ENCODE results near the gene PPP2R5C. TPM values are rescaled to one million over a fixed set of nuclear protein-coding genes. Genes with fewer than 3 reads are reported as not detected.
A peak's percentile ranks its signal among the peaks of the same experiment; 100 is the strongest.

Gene PPP2R5C
- total RNA-seq, 1 donor from 2014 or later: 135 TPM

- DNase-seq (ENCODE audit: low spot score): no peak
Observed at GRCh38 chr14:101813833-101814232, 52.3 kb downstream of the PPP2R5C start.

- DNase-seq (ENCODE audit: low spot score): no peak
Observed at GRCh38 chr14:101814934-101815333, 53.4 kb downstream of the PPP2R5C start.

- DNase-seq (ENCODE audit: low spot score): no peak
Observed at GRCh38 chr14:101815994-101816393, 54.5 kb downstream of the PPP2R5C start.

DNA sequence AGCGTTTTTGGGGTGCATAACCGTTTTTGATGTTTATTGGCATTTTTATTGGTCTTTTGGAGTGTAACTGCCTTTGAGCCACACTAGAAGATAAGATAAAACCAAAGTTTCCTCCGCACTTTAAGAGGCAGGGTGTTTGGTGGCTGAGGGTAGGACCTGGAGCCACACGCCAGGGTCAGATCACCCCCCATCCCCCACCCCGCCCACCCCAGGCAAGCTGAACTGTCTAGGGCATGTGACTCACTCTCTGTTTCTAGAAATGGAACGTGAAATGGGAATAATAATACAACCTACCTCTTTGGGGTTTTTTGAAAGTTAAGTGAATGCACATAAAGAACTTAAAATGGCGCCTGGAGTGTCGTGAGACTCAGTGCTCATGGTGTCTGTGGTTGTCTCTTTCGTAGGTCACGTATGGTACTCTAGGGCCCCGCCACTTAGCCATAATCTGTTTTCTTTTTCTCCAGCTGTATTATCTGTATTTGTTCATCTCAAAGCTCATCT is 56.0 kb downstream of the PPP2R5C start:
- no peak for DNase-seq (ENCODE audit: low spot score)

GRCh38 chr14:101819251-101819990 is 57.9 kb downstream of the PPP2R5C start:
- no peak for DNase-seq (ENCODE audit: low spot score)

DNA sequence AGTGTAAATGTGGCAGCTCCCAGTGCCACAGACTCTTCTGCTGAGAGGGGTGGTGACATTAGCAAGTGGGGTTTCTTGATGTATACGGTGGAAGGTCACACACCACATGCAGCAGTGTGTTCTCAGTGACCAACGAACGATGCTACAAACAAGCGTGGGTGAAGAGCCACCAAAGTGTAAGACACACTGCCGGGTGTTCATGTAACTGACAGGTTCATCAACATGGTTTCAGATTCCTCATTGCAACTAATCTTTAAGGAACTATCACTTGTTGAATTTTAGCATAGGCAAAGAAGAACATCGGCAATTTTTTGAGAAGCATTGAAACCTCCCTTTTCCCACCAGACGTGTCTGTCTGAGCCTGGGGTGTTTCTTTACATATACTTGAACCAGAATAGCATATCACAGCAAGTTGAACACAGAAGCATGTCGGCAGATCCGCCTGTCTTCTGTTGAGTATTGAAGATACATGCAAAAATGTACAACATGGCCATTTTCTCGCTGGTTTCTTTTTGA is 58.8 kb downstream of the PPP2R5C start:
- no peak for DNase-seq (ENCODE audit: low spot score)

DNA sequence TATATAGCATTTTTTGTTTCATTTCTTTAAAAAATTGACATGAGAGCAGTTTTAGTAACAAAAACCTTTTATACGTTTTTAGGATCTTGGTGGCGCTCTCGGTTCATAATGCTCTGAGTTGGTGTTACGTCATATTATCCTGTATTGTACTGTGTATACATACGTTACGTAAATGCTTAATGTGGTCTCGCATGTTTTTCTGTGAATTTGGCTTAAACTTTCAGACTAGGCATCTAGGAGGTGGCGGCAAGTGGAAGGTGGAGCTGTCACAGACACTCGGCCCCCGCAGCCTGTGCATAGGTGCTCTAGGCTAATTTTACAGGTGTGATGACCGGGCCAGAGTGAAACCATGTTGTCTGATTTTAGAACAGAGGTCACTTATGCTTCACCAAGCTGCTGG is 60.0 kb downstream of the PPP2R5C start:
- no peak for DNase-seq (ENCODE audit: low spot score)

- no peak for DNase-seq (ENCODE audit: low spot score)
Observed at GRCh38 chr14:101823066-101823465, 61.6 kb downstream of the PPP2R5C start.

DNA sequence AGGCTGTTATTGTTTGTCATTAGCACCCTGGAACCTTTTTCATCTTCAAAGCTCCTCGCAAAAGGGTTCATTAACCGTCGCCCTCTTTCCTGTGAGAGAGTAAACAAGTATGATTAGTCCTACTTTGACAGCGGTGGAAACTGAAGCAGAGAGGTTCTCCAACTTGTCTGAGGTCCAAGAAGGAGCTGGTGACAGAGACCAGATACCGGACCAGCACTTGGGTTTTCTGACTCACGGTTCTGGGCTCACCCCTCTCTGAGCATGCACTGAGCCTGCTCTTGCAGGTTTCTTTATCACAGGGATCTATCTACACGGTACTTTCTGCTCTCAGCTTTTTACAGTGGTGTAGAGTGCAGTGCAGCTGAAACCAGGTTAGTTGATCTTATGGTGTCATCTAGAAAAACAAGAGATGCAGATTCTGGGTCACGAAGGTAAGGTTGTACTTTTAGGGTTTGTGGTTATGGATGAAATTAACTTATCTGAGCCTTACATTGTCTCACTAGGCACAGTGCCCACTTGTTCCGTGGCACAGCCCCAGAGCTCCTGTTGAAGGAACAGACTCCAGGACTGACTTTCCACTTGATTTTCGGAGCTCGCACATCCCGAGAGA is 62.1 kb downstream of the PPP2R5C start:
- DNase-seq (ENCODE audit: low spot score): no peak

DNA sequence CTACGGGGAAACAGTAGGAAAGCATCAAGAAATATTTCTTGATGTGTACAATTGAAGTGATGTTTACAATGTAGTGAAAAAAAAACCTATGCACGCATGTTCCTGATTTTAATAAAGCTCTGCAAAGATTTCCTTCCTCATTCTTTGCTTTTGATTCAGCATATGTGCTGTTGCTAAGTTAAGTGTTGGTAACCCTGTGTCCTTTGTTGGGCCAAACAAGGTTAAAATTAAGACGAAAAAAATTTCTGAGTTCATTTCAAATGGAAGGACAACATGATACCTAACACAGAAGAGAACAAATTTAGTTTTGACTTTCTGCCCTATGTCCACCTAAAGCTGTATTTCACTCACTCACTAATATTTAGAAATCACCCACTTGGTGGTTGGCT is 62.8 kb downstream of the PPP2R5C start:
- no peak for DNase-seq (ENCODE audit: low spot score)

- DNase-seq (ENCODE audit: low spot score): no peak
Observed at GRCh38 chr14:101825797-101826196, 64.3 kb downstream of the PPP2R5C start.

DNA sequence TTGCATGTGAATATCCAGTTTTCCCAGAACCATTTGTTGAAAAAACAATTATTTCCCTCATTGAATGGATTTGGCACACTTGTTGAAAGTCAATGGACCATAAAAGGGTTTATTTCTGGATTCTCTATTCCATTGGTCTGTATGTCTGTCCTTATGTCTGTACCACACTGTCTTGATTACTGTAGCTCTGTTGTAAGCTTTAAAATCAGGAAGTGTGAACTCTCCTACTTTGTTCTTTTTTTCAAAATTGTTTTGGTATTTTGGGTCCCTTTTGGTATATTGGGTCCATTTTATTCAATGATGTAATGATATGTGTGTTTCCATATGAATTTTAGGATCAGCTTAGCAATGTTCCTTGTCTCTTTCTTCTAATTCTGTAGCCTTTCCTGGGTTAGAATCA is 64.8 kb downstream of the PPP2R5C start:
- no peak for DNase-seq (ENCODE audit: low spot score)

GRCh38 chr14:101827286-101827685 is 65.8 kb downstream of the PPP2R5C start:
- DNase-seq (ENCODE audit: low spot score): no peak

DNA sequence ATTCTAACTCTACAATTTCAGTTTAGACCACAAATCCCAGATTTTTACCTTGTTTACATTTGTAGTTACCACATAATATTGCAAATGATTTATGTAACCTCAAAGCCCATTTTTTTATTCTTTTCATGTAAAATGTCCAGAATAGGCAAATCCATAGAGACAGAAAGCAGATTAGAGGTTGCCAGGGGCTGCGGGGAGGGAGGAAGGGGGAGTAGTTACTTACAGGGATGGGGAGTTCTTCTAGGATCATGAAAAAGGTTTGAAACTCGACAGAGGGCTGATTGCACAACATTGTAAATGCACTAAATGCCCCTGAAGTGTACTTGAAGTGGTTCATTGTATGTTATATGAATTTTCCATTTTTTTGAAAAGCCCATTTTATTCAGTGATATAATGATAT is 66.5 kb downstream of the PPP2R5C start:
- DNase-seq (ENCODE audit: low spot score): peak; percentile 70

- no peak for DNase-seq (ENCODE audit: low spot score)
Observed at GRCh38 chr14:101830271-101830670, 68.8 kb downstream of the PPP2R5C start.

- no peak for DNase-seq (ENCODE audit: low spot score)
Observed at GRCh38 chr14:101833045-101833444, 71.5 kb downstream of the PPP2R5C start.

- peak; percentile 40 for DNase-seq (ENCODE audit: low spot score)
Observed at GRCh38 chr14:101834397-101834796, 72.9 kb downstream of the PPP2R5C start.

GRCh38 chr14:101834800-101835547 is 73.5 kb downstream of the PPP2R5C start:
- DNase-seq (ENCODE audit: low spot score): no peak

DNA sequence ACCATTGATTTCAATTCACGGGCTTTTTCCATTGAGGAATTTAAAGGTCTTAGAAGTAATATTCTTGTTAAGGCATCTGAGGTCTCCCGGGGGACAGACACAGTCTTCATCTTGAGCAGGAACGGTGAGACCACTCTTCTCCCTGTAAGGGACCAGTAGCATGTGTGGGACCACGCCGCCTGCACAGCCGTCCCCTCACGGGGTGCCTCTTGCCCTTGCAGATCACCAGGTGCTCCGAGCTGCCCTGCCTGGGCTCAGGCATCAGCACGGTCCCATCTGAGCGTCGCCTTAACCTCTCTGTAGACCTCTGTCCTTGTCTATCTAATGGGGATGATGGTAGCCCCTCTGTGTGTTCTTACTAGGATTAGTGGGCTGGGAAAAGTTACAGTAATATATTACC is 74.1 kb downstream of the PPP2R5C start:
- no peak for DNase-seq (ENCODE audit: low spot score)

DNA sequence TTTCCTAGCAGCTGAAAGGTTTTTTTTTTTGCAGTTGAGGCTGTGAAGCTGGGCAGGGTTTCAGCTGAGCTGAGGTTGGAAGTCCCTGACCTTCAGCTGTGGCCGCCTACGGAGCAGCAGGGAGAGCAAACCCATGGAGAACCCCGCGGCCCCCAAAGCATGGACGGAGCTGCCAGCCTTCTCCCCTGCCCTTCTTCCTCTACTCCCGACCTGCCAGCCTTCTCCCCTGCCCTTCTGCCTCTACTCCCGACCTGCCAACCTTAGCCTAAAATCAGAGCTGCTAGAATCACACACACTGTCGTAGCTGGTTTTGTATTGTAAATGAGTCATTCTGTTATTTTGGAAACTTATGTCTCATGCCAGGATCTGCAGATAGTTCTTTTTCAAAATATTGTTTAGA is 74.6 kb downstream of the PPP2R5C start:
- DNase-seq (ENCODE audit: low spot score): no peak

GRCh38 chr14:101838476-101838875 is 77.0 kb downstream of the PPP2R5C start:
- no peak for DNase-seq (ENCODE audit: low spot score)

DNA sequence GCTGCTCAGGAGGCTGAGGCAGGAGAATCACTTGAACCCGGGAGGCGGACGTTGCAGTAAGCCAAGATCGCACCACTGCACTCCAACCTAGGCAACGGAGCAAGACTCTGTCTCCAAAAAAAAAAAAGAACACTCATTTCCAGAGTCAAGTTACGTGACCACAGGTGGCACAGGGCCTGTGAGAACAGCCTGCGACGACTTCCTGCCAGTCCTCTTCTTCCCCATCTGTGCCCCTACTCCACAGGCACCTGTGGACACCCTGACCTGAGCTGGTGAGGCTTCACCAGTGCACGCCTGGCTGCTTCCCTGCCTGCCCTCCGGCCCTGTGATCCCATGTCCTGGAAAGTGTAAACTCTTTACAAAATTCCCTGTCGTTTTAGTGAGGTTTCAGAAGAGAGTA is 77.7 kb downstream of the PPP2R5C start:
- DNase-seq (ENCODE audit: low spot score): no peak
